Tibial nerve (tissue), 4 donors: ENCODE results near the gene ANO6. TPM values are rescaled to one million over a fixed set of nuclear protein-coding genes. Genes with fewer than 3 reads are reported as not detected.

Experiments
- DNase-seq, 2 donors: peaks; one replicate each; pipeline ENCODE4 v3.0.0-alpha.2; 2019; ENCODE audit warnings: low spot score in 2 of 2
- H3K27ac ChIP-seq, 4 donors: fragments of 200-600 bp; sonication (generic) in 3 of 4; one replicate each; pipeline ENCODE4 v1.5.1; 2017 to 2019; ENCODE audit warnings: mild to moderate bottlenecking in 1 of 4
- H3K27me3 ChIP-seq, 2 donors: fragments of 200-600 bp; sonication (generic) in 1 of 2; one replicate each; pipeline versions ENCODE4 v1.5.1 to v1.6.0; 2017 to 2019
- H3K36me3 ChIP-seq, 3 donors: fragments of 200-600 bp; sonication (generic); one replicate each; pipeline ENCODE4 v1.5.1; 2018 to 2019
- H3K4me1 ChIP-seq, 4 donors: fragments of 200-600 bp; sonication (generic) in 3 of 4; one replicate each; pipeline ENCODE4 v1.5.1; 2017 to 2019
- H3K4me3 ChIP-seq, 4 donors: fragments of 200-600 bp; sonication (generic) in 3 of 4; one replicate each; pipeline ENCODE4 v1.5.1; 2017 to 2019; ENCODE audit warnings: mild to moderate bottlenecking in 1 of 4, moderate library complexity in 1 of 4
- H3K9me3 ChIP-seq, 4 donors: fragments of 200-600 bp; sonication (generic) in 3 of 4; one replicate each; pipeline ENCODE4 v1.5.1; 2017 to 2019
- EP300 ChIP-seq, 2 donors: sonication (generic); formaldehyde crosslinking; IDR thresholded peaks; one replicate each; pipeline ENCODE4 v1.6.1; 2017; ENCODE audit warnings: antibody characterized with exemption in 2 of 2, mild to moderate bottlenecking in 1 of 2
- POLR2A ChIP-seq, 2 donors: fragments of 450-650 bp; IDR thresholded peaks; one replicate each; pipeline ENCODE4 v1.6.1; 2017; ENCODE audit warnings: antibody characterized with exemption in 2 of 2, mild to moderate bottlenecking in 2 of 2, moderate library complexity in 2 of 2
- WGBS, 2 donors: methylation state at CpG; one replicate each; pipeline ENCODE4 v1.1.5; 2018; 5-methylcytosine and 5-hydroxymethylcytosine counted together
- total RNA-seq, 4 donors: library from RNA; depleted of rRNA; stranded (reverse); fragments of >200 nt; gene quantifications; one replicate each; pipeline ENCODE4 v1.1.0, GENCODE V29; 2016
- TF ChIP-seq, protein P1 (sequence below), 5 experiments: fragments of 200-600 bp in 3 of 5; fragments of 450-650 bp in 2 of 5; sonication (generic) in 3 of 5; IDR thresholded peaks; one replicate each; pipeline ENCODE4 v1.5.1; 2016 to 2019; ENCODE audit warnings: antibody characterized with exemption in 5 of 5, mild to moderate bottlenecking in 3 of 5, moderate library complexity in 2 of 5

Gene ANO6
- total RNA-seq, 4 donors from 2014 or later: 44.1 to 52.2 (median 45.3) TPM

GRCh38 chr12:45270951-45271350 is 55.1 kb downstream of the ANO6 start:
- Histone ChIP-seq H3K9me3 (no peaks in the 10 kb centered on the region), H3K27ac (no peak overlapping the region), H3K36me3 (no peaks in the 10 kb centered on the region), H3K4me1 (peaks cover 0 to 54% (median 18%) of the 10 kb centered on the region in 4 donors), H3K27me3 (no peaks in the 10 kb centered on the region), H3K4me3 (no peak overlapping the region)
- TF ChIP-seq, protein P1, sequence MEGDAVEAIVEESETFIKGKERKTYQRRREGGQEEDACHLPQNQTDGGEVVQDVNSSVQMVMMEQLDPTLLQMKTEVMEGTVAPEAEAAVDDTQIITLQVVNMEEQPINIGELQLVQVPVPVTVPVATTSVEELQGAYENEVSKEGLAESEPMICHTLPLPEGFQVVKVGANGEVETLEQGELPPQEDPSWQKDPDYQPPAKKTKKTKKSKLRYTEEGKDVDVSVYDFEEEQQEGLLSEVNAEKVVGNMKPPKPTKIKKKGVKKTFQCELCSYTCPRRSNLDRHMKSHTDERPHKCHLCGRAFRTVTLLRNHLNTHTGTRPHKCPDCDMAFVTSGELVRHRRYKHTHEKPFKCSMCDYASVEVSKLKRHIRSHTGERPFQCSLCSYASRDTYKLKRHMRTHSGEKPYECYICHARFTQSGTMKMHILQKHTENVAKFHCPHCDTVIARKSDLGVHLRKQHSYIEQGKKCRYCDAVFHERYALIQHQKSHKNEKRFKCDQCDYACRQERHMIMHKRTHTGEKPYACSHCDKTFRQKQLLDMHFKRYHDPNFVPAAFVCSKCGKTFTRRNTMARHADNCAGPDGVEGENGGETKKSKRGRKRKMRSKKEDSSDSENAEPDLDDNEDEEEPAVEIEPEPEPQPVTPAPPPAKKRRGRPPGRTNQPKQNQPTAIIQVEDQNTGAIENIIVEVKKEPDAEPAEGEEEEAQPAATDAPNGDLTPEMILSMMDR (IDR thresholded peaks at IDR 0.05): no peak
- TF ChIP-seq EP300 (IDR thresholded peaks at IDR 0.05) (no peak), POLR2A (IDR thresholded peaks at IDR 0.05) (no peak)
- WGBS, 2 donors: 77 to 80% methylated on average over 3 of the region's 3 CpGs
- DNase-seq: no peak

DNA sequence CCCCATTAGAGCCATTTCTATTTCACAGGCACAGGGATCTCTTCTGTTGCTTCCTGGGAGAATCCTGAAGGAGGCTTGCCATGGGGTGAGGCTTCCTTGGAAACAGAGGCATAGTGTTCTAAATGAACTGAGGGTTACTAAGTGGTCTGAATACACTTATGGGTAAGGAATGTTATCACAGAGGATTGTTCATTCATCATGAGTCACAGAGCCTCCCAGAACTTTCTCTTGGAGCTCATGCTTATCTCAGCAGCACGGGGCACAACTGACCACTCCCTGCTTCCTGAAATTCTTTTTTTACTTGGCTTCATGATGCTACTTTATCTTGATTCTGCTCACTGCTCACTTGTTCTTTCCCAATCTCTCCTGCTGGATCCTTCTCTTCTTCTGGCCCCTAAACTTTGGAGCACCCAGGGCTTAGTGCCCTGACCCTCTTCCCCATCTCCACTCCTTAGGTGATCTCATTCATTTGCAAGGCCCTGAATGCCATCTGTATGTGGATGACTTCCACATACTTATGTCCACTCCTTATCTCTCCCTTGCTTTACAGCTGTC is 57.9 kb downstream of the ANO6 start:
- no peak overlapping the region for H3K4me3 ChIP-seq
- no peaks in the 10 kb centered on the region for H3K9me3 ChIP-seq
- peak in 1 of 2 donors; percentile 38 for DNase-seq
- 9 to 14% methylated on average over 1 of the region's 1 CpG for WGBS, 2 donors
- H3K27me3 ChIP-seq: no peaks in the 10 kb centered on the region
- TF ChIP-seq, protein P1 (IDR thresholded peaks at IDR 0.05): no peak
- peak in 1 of 2 donors; percentile 67 for TF ChIP-seq EP300 (IDR thresholded peaks at IDR 0.05)
- peak overlapping the region in 2 of 4 donors; percentile 44 to 67 for H3K27ac ChIP-seq
- H3K4me1 ChIP-seq: peaks cover 0 to 60% (median 11%) of the 10 kb centered on the region in 4 donors
- H3K36me3 ChIP-seq: no peaks in the 10 kb centered on the region

GRCh38 chr12:45276154-45276755 is 60.4 kb downstream of the ANO6 start:
- Histone ChIP-seq H3K4me1 (peaks cover 0 to 59% (median 4%) of the 10 kb centered on the region in 4 donors), H3K27me3 (no peaks in the 10 kb centered on the region), H3K9me3 (no peaks in the 10 kb centered on the region), H3K27ac (no peak overlapping the region), H3K4me3 (no peak overlapping the region), H3K36me3 (peaks cover 0 to 5% (median 0%) of the 10 kb centered on the region in 3 donors)
- WGBS, 2 donors: 72 to 73% methylated on average over 5 of the region's 5 CpGs
- TF ChIP-seq, protein P1 (IDR thresholded peaks at IDR 0.05): no peak
- DNase-seq: no peak

DNA sequence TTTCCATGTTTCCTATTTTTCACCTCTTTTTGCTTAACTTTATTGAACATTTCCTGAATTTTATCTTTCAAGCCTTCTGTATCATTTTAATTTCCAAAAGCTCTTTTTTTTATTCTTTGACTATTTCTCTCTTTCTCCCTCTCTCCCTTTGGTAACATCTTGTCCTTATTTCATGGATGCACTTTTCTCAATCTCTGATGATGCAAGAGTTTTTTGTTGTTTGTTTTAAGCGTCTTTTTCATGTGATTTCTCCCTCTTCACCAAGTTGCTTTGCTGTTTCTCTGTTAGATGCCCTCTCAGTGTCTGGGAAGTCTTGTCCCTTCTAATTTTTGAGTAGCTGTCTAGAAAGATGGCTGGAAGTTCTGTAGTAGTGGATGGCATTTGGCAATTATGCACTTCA is 62.6 kb downstream of the ANO6 start:
- Histone ChIP-seq H3K27me3 (no peaks in the 10 kb centered on the region), H3K27ac (peak overlapping the region in 2 of 4 donors; percentile 22 to 67), H3K36me3 (peaks cover 0 to 5% (median 0%) of the 10 kb centered on the region in 3 donors), H3K4me3 (no peak overlapping the region), H3K4me1 (peaks cover 0 to 45% (median 3%) of the 10 kb centered on the region in 4 donors), H3K9me3 (no peaks in the 10 kb centered on the region)
- 73 to 74% methylated on average over 1 of the region's 1 CpG for WGBS, 2 donors
- no peak for DNase-seq
- TF ChIP-seq EP300 (IDR thresholded peaks at IDR 0.05): no peak
- no peak for TF ChIP-seq POLR2A (IDR thresholded peaks at IDR 0.05)
- TF ChIP-seq, protein P1 (IDR thresholded peaks at IDR 0.05): no peak
